PC-3 (cell line): ENCODE results near the gene MON1B. TPM values are rescaled to one million over a fixed set of nuclear protein-coding genes. Genes with fewer than 3 reads are reported as not detected.

Source experiments
- ATAC-seq: fragments of 200-7000 bp; cut with Tn5 transposase; 2 replicates; pipeline ENCODE4 v1.9.1; 2020; ENCODE audit warnings: mild to moderate bottlenecking, moderate library complexity
- BruUV-seq: library from RNA; stranded (reverse); fragments of 400-500 nt; replicated peaks from 2 replicates; lab custom pipeline; 2021; lab: Mats Ljungman, UMichigan
- CTCF ChIA-PET: fragments of 300-600 bp; sonication (Branson Sonifier 250); formaldehyde crosslinking; loops from one replicate; lab custom pipeline; 2022; ENCODE audit warnings: antibody characterized with exemption; lab: Charles Lee
- POLR2A ChIA-PET: fragments of 300-600 bp; sonication (Branson Sonifier 250); formaldehyde crosslinking; loops from one replicate; lab custom pipeline; 2022; ENCODE audit warnings: antibody characterized with exemption; ENCODE audit not compliant: unreplicated experiment; lab: Charles Lee
- DNase-seq: peaks from one replicate; pipeline ENCODE4 v3.0.0-alpha.2; 2015
- H2AFZ ChIP-seq: fragments of 300-600 bp; sonication (generic); 2 replicates; pipeline ENCODE4 v1.6.0; 2016; ENCODE audit warnings: antibody characterized with exemption, low read length
- H3F3A ChIP-seq: fragments of 300-600 bp; sonication (generic); one replicate; pipeline ENCODE4 v1.6.0; 2017; ENCODE audit warnings: antibody characterized with exemption, low read length, control low read depth, mild to moderate bottlenecking; ENCODE audit not compliant: unreplicated experiment
- H3K27ac ChIP-seq: fragments of 300-600 bp; sonication (generic); 2 replicates; pipeline ENCODE4 v1.5.1; 2016; ENCODE audit warnings: mild to moderate bottlenecking, low read length
- H3K27me3 ChIP-seq: fragments of 300-600 bp; sonication (generic); 2 replicates; pipeline ENCODE4 v1.6.1; 2016; ENCODE audit warnings: low read length, mixed read lengths
- H3K36me3 ChIP-seq: fragments of 300-600 bp; sonication (generic); 2 replicates; pipeline ENCODE4 v1.6.1; 2016; ENCODE audit warnings: low read depth, mixed run types, low read length, mixed read lengths
- H3K4me1 ChIP-seq: fragments of 300-600 bp; sonication (generic); 2 replicates; pipeline ENCODE4 v1.5.1; 2016; ENCODE audit warnings: low read length; ENCODE audit not compliant: insufficient read depth
- H3K4me2 ChIP-seq: fragments of 300-600 bp; sonication (generic); 2 replicates; pipeline ENCODE4 v1.6.0; 2016; ENCODE audit warnings: low read length
- H3K4me3 ChIP-seq: fragments of 300-600 bp; sonication (generic); 2 replicates; pipeline ENCODE4 v1.5.1; 2016; ENCODE audit warnings: mild to moderate bottlenecking, low read length, mixed read lengths
- H3K79me2 ChIP-seq: fragments of 300-600 bp; sonication (generic); 2 replicates; pipeline ENCODE4 v1.6.1; 2017; ENCODE audit warnings: low read length, mixed read lengths
- H3K9ac ChIP-seq: fragments of 300-600 bp; sonication (generic); 2 replicates; pipeline ENCODE4 v1.6.0; 2016; ENCODE audit warnings: mild to moderate bottlenecking, low read length
- H3K9me2 ChIP-seq: fragments of 300-600 bp; sonication (generic); replicated peaks from 2 replicates; pipeline ENCODE4 v1.6.1; 2016; ENCODE audit warnings: mixed run types, low read length, mixed read lengths
- H3K9me3 ChIP-seq: fragments of 300-600 bp; sonication (generic); 2 replicates; pipeline ENCODE4 v1.6.1; 2016; ENCODE audit warnings: low read length, mixed read lengths
- H4K20me1 ChIP-seq: fragments of 300-600 bp; sonication (generic); 2 replicates; pipeline ENCODE4 v1.6.1; 2016; ENCODE audit warnings: low read length, mixed read lengths
- CTCF ChIP-seq: fragments of 300-600 bp; sonication (generic); conservative IDR thresholded peaks from 2 replicates; pipeline ENCODE4 v1.5.1; 2017; ENCODE audit warnings: antibody characterized with exemption, low read depth, mild to moderate bottlenecking, low read length
- EZH2 ChIP-seq: fragments of 300-600 bp; sonication (generic); IDR thresholded peaks from one replicate; pipeline ENCODE4 v1.6.1; 2017; ENCODE audit warnings: antibody characterized with exemption, mild to moderate bottlenecking, low read length; ENCODE audit not compliant: unreplicated experiment
- EZH2phosphoT487 ChIP-seq: fragments of 300-600 bp; sonication (generic); IDR thresholded peaks from 2 replicates; pipeline ENCODE4 v1.6.1; 2018; ENCODE audit warnings: mild to moderate bottlenecking, antibody characterized with exemption, low read length, borderline replicate concordance
- intact Hi-C: fragments of 100-400 bp; cut with micrococcal nuclease; formaldehyde crosslinking; loops from 2 replicates; pipeline ENCODE4 v1.9.0; 2023
- total RNA-seq: library from RNA; depleted of rRNA; stranded (reverse); fragments of >200 nt; gene quantifications from 2 replicates; pipeline ENCODE4 v1.2.3, GENCODE V29; 2014; rRNA removed

The MON1B gene
- total RNA-seq, 1 experiment from 2014 or later: 12.7 TPM

DNA sequence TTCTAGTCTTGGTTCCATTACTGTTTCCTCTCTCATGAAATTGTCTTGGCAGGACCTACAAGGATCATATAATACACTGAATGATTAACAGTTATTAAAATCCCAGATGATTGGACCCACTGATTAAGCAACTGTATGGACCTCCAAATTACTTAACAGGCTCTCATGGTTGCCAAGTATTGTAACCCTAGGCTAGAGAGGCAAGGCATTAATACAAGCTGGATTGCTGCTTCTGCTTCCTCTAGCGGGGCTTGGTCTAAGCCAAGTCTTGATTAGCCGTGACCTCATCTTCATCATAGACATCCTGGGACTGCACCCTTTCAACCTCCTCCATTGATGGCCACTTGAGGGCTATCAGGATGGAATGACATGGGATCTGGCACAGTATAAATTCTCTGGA is 55.2 kb downstream of the MON1B start:
- intact Hi-C loops: no loop called here
- H3K4me3 ChIP-seq: no peak overlapping the region
- no peak overlapping the region for H3K27ac ChIP-seq
- H3K9me2 ChIP-seq: no peaks in the 10 kb centered on the region
- BruUV-seq: no TSS peak
- TF ChIP-seq CTCF (no peak), EZH2 (no peak), EZH2phosphoT487 (no peak)
- no peaks in the 10 kb centered on the region for H3K9me3 ChIP-seq
- ChIA-PET CTCF (no interaction called here), POLR2A (no interaction called here)
- DNase-seq (no peak), ATAC-seq (no peak)
- H3K9ac ChIP-seq: no peak overlapping the region
- H2AFZ ChIP-seq: no peak overlapping the region
- H3K79me2 ChIP-seq: no peaks in the 10 kb centered on the region
- H3F3A ChIP-seq: no peaks in the 10 kb centered on the region
- H3K4me2 ChIP-seq: no peak overlapping the region
- no peaks in the 10 kb centered on the region for H4K20me1 ChIP-seq
- no peaks in the 10 kb centered on the region for H3K36me3 ChIP-seq
- H3K4me1 ChIP-seq: no peaks in the 10 kb centered on the region
- no peaks in the 10 kb centered on the region for H3K27me3 ChIP-seq

- TF ChIP-seq EZH2phosphoT487: no peak
- TF ChIP-seq EZH2: no peak
- no peak for TF ChIP-seq CTCF
- Histone ChIP-seq H3K27me3 (no peaks in the 10 kb centered on the region), H3K9me3 (no peaks in the 10 kb centered on the region), H3K4me3 (no peak overlapping the region), H3K79me2 (no peaks in the 10 kb centered on the region), H2AFZ (no peak overlapping the region), H3K36me3 (no peaks in the 10 kb centered on the region), H3K9me2 (no peaks in the 10 kb centered on the region), H3F3A (no peaks in the 10 kb centered on the region), H3K27ac (no peak overlapping the region), H4K20me1 (no peaks in the 10 kb centered on the region), H3K4me2 (no peak overlapping the region), H3K9ac (no peak overlapping the region), H3K4me1 (no peaks in the 10 kb centered on the region)
- ChIA-PET CTCF (interaction anchor here (0.6 kb wide), 1 partner anchor 13 kb away, joined by 3 read pairs; no protein-coding TSS in a partner anchor), POLR2A (no interaction called here)
- no TSS peak for BruUV-seq
- intact Hi-C loops: no loop called here
- DNase-seq (no peak), ATAC-seq (no peak)
Observed at GRCh38 chr16:77250400-77250799, 59.4 kb downstream of the MON1B start.

Other genes with a start within 250 kb of the MON1B start
- 0.46 and 1.7 TPM in 2 replicates for gene SYCE1L, start 8.2 kb downstream of the MON1B start, total RNA-seq
- not detected in 2 replicates for gene ADAMTS18, start 243.8 kb downstream of the MON1B start, total RNA-seq